Peyer's patch (tissue), 4 donors: Measurements from ENCODE around the gene SCFD2. TPM values are rescaled to one million over a fixed set of nuclear protein-coding genes. Genes with fewer than 3 reads are reported as not detected.
"Not testable (repeated sequence)": the region's sequence is repeated elsewhere in the genome, so short reads cannot be mapped to it uniquely, and the experiment has no call there.

Experiments used
- DNase-seq, 3 donors: peaks; one replicate each; pipeline ENCODE4 v3.0.0-alpha.2; 2017 to 2019
- H3K27ac ChIP-seq, 4 donors: fragments of 200-600 bp; sonication (generic); one replicate each; pipeline ENCODE4 v1.5.1; 2016 to 2019
- H3K27me3 ChIP-seq, 2 donors: fragments of 200-600 bp; sonication (generic); one replicate each; pipeline ENCODE4 v1.5.1; 2019
- H3K36me3 ChIP-seq, 3 donors: fragments of 200-600 bp; sonication (generic); one replicate each; pipeline ENCODE4 v1.5.1; 2016 to 2019
- H3K4me1 ChIP-seq, 4 donors: fragments of 200-600 bp; sonication (generic); one replicate each; pipeline ENCODE4 v1.5.1; 2016 to 2019
- H3K4me3 ChIP-seq, 4 donors: fragments of 200-600 bp; sonication (generic); 1 replicate in 3 of 4; 2 replicates in 1 of 4; pipeline ENCODE4 v1.5.1; 2016 to 2019; ENCODE audit warnings: mild to moderate bottlenecking in 1 of 4
- H3K9me3 ChIP-seq, 4 donors: fragments of 200-600 bp; sonication (generic); one replicate each; pipeline ENCODE4 v1.5.1; 2016 to 2019; ENCODE audit warnings: mild to moderate bottlenecking in 1 of 4
- CTCF ChIP-seq, 6 experiments: fragments of 450-650 bp in 4 of 6; fragments of 200-600 bp in 2 of 6; sonication (generic) in 1 of 6; IDR thresholded peaks; one replicate each; pipeline ENCODE4 v1.5.1; 2017 to 2019; ENCODE audit warnings: antibody characterized with exemption in 6 of 6, mild to moderate bottlenecking in 3 of 6, moderate library complexity in 1 of 6
- POLR2A ChIP-seq, 2 donors: fragments of 450-650 bp; IDR thresholded peaks; one replicate each; pipeline ENCODE4 v1.5.1; 2017; ENCODE audit warnings: antibody characterized with exemption in 2 of 2, mild to moderate bottlenecking in 2 of 2, moderate library complexity in 2 of 2
- total RNA-seq, 4 donors: library from RNA; depleted of rRNA; stranded (reverse); fragments of >200 nt; gene quantifications; one replicate each; pipeline ENCODE4 v1.1.0, GENCODE V29; 2016

Gene SCFD2
- total RNA-seq, 4 donors from 2014 or later = 17.3 to 165 (median 30.1) TPM

GRCh38 chr4:53059871-53060270 is 306.0 kb downstream of the SCFD2 start:
- DNase-seq = no peak
- Histone ChIP-seq H3K36me3 (no peaks in the 10 kb centered on the region), H3K27me3 (no peaks in the 10 kb centered on the region), H3K9me3 (no peaks in the 10 kb centered on the region), H3K4me3 (no peak overlapping the region), H3K27ac (no peak overlapping the region), H3K4me1 (peaks cover 0 to 2% (median 0%) of the 10 kb centered on the region in 4 donors)
- no peak for TF ChIP-seq CTCF (IDR thresholded peaks at IDR 0.05)

GRCh38 chr4:53059256-53059655 is 306.6 kb downstream of the SCFD2 start:
- Histone ChIP-seq H3K4me1 (peaks cover 0 to under 1% (median 0%) of the 10 kb centered on the region in 4 donors), H3K9me3 (no peaks in the 10 kb centered on the region), H3K4me3 (no peak overlapping the region), H3K27me3 (no peaks in the 10 kb centered on the region), H3K27ac (no peak overlapping the region), H3K36me3 (no peaks in the 10 kb centered on the region)
- no peak for DNase-seq
- no peak for TF ChIP-seq CTCF (IDR thresholded peaks at IDR 0.05)
- TF ChIP-seq POLR2A (IDR thresholded peaks at IDR 0.05) = no peak

GRCh38 chr4:53057679-53058078 is 308.2 kb downstream of the SCFD2 start:
- Histone ChIP-seq H3K27ac (no peak overlapping the region), H3K36me3 (no peaks in the 10 kb centered on the region), H3K4me3 (no peak overlapping the region), H3K9me3 (no peaks in the 10 kb centered on the region), H3K4me1 (no peaks in the 10 kb centered on the region), H3K27me3 (no peaks in the 10 kb centered on the region)
- no peak for DNase-seq
- TF ChIP-seq CTCF (IDR thresholded peaks at IDR 0.05) = no peak
- no peak for TF ChIP-seq POLR2A (IDR thresholded peaks at IDR 0.05)

- not testable (repeated sequence) for H3K27me3 ChIP-seq, H3K4me1 ChIP-seq, H3K4me3 ChIP-seq, DNase-seq, H3K9me3 ChIP-seq, H3K36me3 ChIP-seq, H3K27ac ChIP-seq
Observed at GRCh38 chr4:53057108-53057507, 308.8 kb downstream of the SCFD2 start.

GRCh38 chr4:53055716-53056403 is 310.0 kb downstream of the SCFD2 start:
- H3K4me3 ChIP-seq = no peak overlapping the region
- no peaks in the 10 kb centered on the region for H3K27me3 ChIP-seq
- no peak for DNase-seq
- no peak for TF ChIP-seq POLR2A (IDR thresholded peaks at IDR 0.05)
- TF ChIP-seq CTCF (IDR thresholded peaks at IDR 0.05) = no peak
- H3K27ac ChIP-seq = no peak overlapping the region
- H3K4me1 ChIP-seq = no peaks in the 10 kb centered on the region
- H3K9me3 ChIP-seq = no peaks in the 10 kb centered on the region
- no peaks in the 10 kb centered on the region for H3K36me3 ChIP-seq

- no peak for TF ChIP-seq POLR2A (IDR thresholded peaks at IDR 0.05)
- no peak for TF ChIP-seq CTCF (IDR thresholded peaks at IDR 0.05)
- H3K27ac ChIP-seq = no peak overlapping the region
Observed at GRCh38 chr4:53055274-53055673, 310.6 kb downstream of the SCFD2 start.

More at GRCh38 chr4:53055274-53055673, 310.6 kb downstream of the SCFD2 start:
- H3K27me3 ChIP-seq = no peaks in the 10 kb centered on the region
- no peaks in the 10 kb centered on the region for H3K9me3 ChIP-seq
- no peak overlapping the region for H3K4me3 ChIP-seq
- no peaks in the 10 kb centered on the region for H3K4me1 ChIP-seq
- no peak for DNase-seq
- H3K36me3 ChIP-seq = no peaks in the 10 kb centered on the region
